C1 segment of cervical spinal cord (tissue), 14 donors: ENCODE measurements around the gene SRSF7.
"Not testable (repeated sequence)": the region's sequence is repeated elsewhere in the genome, so short reads cannot be mapped to it uniquely, and the experiment has no call there.

ENCODE experiments used
- DNase-seq, 14 donors: peaks; one replicate each; lab custom pipeline; 2025; lab: John Stamatoyannopoulos, UW

Gene SRSF7

DNA sequence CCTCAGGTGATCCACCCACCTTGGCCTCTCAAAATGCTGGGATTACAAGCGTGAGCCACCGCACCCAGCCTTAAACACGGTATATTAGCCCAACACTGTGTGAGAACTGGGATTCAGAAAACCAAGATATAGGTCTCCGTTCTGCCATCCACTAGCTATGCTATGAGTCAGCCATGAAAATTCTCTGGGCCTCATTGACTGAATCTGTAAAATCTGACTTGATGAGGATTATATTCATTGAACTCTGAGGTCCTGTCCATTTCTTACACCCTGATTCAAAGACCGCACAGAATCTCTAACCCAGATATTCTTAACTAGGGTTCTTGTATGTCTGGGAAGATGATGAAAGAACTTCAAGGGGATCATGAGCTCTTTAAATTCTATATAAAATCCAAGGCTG is 47.8 kb downstream of the SRSF7 start:
- DNase-seq: not testable (repeated sequence)

- no peak for DNase-seq
Measured at GRCh38 chr2:38702413-38702812, 48.7 kb downstream of the SRSF7 start.

DNA sequence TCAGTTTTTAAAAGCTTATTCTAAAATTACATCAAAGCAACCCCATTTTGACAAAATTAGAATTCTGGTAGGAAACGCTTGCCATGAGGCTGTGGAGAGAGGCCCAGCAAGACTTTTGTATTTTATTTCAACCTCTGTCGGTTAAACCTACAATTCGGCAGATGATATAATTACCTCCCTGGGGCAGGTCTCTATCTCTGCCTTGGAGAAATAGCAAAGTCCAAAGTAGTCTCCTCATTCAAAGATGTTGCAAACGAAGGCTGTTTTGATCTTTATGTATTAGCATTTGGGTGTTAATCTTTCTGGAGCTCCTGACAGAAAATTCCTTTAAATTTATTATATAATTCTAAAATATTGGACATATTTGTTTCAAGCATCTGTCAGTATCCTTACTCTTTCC is 49.6 kb downstream of the SRSF7 start:
- no peak for DNase-seq

GRCh38 chr2:38700881-38701458 is 50.2 kb downstream of the SRSF7 start:
- DNase-seq: no peak

GRCh38 chr2:38700113-38700785 is 50.9 kb downstream of the SRSF7 start:
- no peak for DNase-seq

DNA sequence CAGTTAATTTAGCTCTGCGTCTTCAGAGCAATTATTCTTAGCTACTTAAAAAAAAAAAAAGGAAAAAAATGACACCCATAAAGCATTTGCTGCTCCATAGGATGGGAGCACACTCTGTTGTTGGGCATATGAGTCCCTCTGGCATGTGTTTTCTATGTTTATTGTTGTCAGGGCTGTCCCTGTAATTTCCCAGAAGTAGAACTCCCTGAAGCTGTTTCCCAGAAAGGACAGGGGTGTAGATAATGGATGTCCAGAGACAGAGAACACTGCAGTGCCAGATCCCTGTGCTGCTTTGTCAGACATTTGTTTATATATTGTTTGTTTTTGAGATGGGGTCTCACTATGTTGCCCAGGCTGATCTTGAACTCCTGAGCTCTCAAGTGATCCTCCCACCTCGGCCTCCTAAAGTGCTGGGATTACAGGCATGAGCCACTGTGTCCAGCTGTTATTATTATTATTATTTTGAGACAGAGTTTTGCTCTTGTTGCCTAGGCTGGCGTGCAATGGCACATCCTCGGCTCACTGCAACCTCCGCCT is 52.6 kb downstream of the SRSF7 start:
- no peak for DNase-seq

GRCh38 chr2:38697116-38697840 is 53.9 kb downstream of the SRSF7 start:
- DNase-seq: no peak
